ENCODE results near the gene PCNX3. TPM values are rescaled to one million over a fixed set of nuclear protein-coding genes. Genes with fewer than 3 reads are reported as not detected.
A peak's percentile ranks its signal among the peaks of the same experiment; 100 is the strongest.

The PCNX3 gene
- total and polyA plus RNA-seq, 2 of the 13 experiments (the other 11 are each of a cell fraction or from before 2014, with no cell fraction given) = 16.2 to 23.0 TPM

DNA sequence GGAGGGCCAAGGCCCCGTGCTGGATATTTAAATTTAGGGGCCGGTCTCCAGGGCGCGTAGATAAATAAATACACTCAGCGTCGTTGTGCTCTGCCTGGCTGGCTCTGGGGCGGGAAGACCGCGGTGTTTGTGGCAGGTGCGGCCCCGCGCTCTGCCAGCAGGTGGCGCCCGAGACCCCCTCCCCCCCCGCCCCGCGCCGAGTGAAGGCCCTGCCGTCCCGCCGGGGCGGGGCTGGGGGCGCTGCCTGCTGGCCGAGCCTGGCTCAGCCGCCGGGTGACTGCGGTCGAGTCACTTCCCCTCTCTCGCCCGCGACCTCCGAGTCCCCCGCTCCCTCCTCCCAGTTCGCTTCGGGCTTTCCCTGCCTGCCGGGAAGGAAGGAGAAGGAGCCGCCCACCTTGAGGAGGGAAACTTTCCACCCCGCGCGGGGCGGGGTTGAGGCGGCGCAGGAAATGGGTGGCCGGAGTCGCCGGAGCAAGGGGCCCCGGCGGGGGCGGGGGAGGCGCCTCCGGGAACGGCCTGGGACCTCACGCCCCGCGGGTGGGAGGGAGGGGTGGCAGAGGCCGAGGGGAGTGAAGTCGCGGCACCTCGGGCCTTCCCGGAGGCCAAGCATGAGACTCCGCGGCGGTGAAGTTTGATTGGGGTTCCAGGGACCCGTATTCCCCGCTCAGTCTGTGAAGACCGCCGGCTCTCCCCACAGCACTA, 41.3 kb upstream of the PCNX3 start (continued):
- TF ChIP-seq ESRRA (CRISPR knock-in tag; IDR thresholded peaks at IDR 0.05; ENCODE audit: low read depth) (no peak), KLF11 (CRISPR knock-in tag; IDR thresholded peaks at IDR 0.05) (no peak), TGIF2 (CRISPR knock-in tag; IDR thresholded peaks at IDR 0.05) (no peak), KLF15 (CRISPR knock-in tag; IDR thresholded peaks at IDR 0.05; ENCODE audit: borderline replicate concordance) (no peak), ZNF121 (CRISPR knock-in tag; IDR thresholded peaks at IDR 0.05) (no peak), ZFYVE20 (CRISPR knock-in tag; IDR thresholded peaks at IDR 0.05; ENCODE audit: borderline replicate concordance, low read depth) (no peak), NFE2 (CRISPR knock-in tag; IDR thresholded peaks at IDR 0.05) (no peak), NFE2L1 (CRISPR knock-in tag; IDR thresholded peaks at IDR 0.05; ENCODE audit: borderline replicate concordance) (no peak), ASH2L (IDR thresholded peaks at IDR 0.05; ENCODE audit: insufficient read length, low read depth, low read length) (peak; percentile 41), STAT5B (CRISPR knock-in tag; IDR thresholded peaks at IDR 0.05) (no peak), REXO4 (CRISPR knock-in tag; IDR thresholded peaks at IDR 0.05; ENCODE audit: borderline replicate concordance) (no peak), NFYB (CRISPR knock-in tag; IDR thresholded peaks at IDR 0.05) (no peak), SAFB2 (CRISPR knock-in tag; IDR thresholded peaks at IDR 0.05; ENCODE audit: borderline replicate concordance, low read depth) (no peak), CEBPB (IDR thresholded peaks at IDR 0.05; ENCODE audit: borderline replicate concordance, low read depth, low read length) (no peak), SALL1 (CRISPR knock-in tag; IDR thresholded peaks at IDR 0.05) (peak; percentile 28; the same call in 1 of the 2 replicates), HOXA3 (CRISPR knock-in tag; IDR thresholded peaks at IDR 0.05) (peak; percentile 38; the same call in 1 of the 2 replicates), NFKBIZ (CRISPR knock-in tag; IDR thresholded peaks at IDR 0.05) (no peak), EP300 (IDR thresholded peaks at IDR 0.05; ENCODE audit: low read depth in 2 of 2, low read length in 2 of 2) (peak in 1 of 2 experiments; percentile 36; a peak in 1 of 4 replicates), EP300 (CRISPR knock-in tag; IDR thresholded peaks at IDR 0.05; ENCODE audit: borderline replicate concordance) (no peak), IKZF1 (IDR thresholded peaks at IDR 0.05) (no peak), ATRX (CRISPR knock-in tag; IDR thresholded peaks at IDR 0.05; ENCODE audit: borderline replicate concordance) (no peak)
- TF ChIP-seq, protein P1, sequence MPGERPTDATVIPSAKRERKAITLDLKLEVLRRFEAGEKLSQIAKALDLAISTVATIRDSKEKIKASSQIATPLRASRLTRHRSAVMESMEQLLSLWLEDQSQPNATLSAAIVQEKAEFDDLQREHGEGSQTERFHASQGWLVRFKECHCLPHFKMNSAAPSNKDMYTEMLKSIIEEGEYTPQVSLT (CRISPR knock-in tag; IDR thresholded peaks at IDR 0.05; ENCODE audit: borderline replicate concordance, low read depth) = no peak
- TF ChIP-seq, protein P2, sequence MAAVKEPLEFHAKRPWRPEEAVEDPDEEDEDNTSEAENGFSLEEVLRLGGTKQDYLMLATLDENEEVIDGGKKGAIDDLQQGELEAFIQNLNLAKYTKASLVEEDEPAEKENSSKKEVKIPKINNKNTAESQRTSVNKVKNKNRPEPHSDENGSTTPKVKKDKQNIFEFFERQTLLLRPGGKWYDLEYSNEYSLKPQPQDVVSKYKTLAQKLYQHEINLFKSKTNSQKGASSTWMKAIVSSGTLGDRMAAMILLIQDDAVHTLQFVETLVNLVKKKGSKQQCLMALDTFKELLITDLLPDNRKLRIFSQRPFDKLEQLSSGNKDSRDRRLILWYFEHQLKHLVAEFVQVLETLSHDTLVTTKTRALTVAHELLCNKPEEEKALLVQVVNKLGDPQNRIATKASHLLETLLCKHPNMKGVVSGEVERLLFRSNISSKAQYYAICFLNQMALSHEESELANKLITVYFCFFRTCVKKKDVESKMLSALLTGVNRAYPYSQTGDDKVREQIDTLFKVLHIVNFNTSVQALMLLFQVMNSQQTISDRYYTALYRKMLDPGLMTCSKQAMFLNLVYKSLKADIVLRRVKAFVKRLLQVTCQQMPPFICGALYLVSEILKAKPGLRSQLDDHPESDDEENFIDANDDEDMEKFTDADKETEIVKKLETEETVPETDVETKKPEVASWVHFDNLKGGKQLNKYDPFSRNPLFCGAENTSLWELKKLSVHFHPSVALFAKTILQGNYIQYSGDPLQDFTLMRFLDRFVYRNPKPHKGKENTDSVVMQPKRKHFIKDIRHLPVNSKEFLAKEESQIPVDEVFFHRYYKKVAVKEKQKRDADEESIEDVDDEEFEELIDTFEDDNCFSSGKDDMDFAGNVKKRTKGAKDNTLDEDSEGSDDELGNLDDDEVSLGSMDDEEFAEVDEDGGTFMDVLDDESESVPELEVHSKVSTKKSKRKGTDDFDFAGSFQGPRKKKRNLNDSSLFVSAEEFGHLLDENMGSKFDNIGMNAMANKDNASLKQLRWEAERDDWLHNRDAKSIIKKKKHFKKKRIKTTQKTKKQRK (IDR thresholded peaks at IDR 0.05; ENCODE audit: low read length) = no peak
- TF ChIP-seq, protein P3, sequence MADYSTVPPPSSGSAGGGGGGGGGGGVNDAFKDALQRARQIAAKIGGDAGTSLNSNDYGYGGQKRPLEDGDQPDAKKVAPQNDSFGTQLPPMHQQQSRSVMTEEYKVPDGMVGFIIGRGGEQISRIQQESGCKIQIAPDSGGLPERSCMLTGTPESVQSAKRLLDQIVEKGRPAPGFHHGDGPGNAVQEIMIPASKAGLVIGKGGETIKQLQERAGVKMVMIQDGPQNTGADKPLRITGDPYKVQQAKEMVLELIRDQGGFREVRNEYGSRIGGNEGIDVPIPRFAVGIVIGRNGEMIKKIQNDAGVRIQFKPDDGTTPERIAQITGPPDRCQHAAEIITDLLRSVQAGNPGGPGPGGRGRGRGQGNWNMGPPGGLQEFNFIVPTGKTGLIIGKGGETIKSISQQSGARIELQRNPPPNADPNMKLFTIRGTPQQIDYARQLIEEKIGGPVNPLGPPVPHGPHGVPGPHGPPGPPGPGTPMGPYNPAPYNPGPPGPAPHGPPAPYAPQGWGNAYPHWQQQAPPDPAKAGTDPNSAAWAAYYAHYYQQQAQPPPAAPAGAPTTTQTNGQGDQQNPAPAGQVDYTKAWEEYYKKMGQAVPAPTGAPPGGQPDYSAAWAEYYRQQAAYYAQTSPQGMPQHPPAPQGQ (CRISPR knock-in tag; IDR thresholded peaks at IDR 0.05; ENCODE audit: borderline replicate concordance) = no peak
